ENCODE data around the gene WASL.

GRCh38 chr7:123641901-123642300 lies 106.9 kb downstream of the WASL start:
- TF ChIP-seq CTCF (IDR thresholded peaks at IDR 0.05; ENCODE audit: insufficient read depth, low read depth, low read length) = no peak
- TF ChIP-seq EZH2 (IDR thresholded peaks at IDR 0.05; ENCODE audit: insufficient read depth, low read length) = no peak

Data from astrocyte (in vitro differentiated cells and primary cell).